Mesothelial cell of epicardium (in vitro differentiated cells): Measurements from ENCODE around the gene LTBP3. TPM values are rescaled to one million over a fixed set of nuclear protein-coding genes. Genes with fewer than 3 reads are reported as not detected.
A peak's percentile ranks its signal among the peaks of the same experiment; 100 is the strongest.

Experiments
- DNase-seq, 2 experiments: peaks; one replicate each; pipeline ENCODE4 v3.0.0; 2021; ENCODE audit warnings: low spot score in 2 of 2; ENCODE audit not compliant: unreplicated experiment in 2 of 2
- H3K27ac Mint-ChIP-seq: 2 replicates; pipeline ENCODE4 v1.8.0; 2021; ENCODE audit warnings: mixed read lengths
- H3K27me3 Mint-ChIP-seq: 2 replicates; pipeline ENCODE4 v1.8.0; 2021; ENCODE audit warnings: low read depth, mixed read lengths
- H3K36me3 Mint-ChIP-seq: 2 replicates; pipeline ENCODE4 v1.8.0; 2021; ENCODE audit warnings: mixed read lengths
- H3K4me1 Mint-ChIP-seq: 2 replicates; pipeline ENCODE4 v1.8.0; 2021; ENCODE audit warnings: mixed read lengths
- H3K4me3 Mint-ChIP-seq: 2 replicates; pipeline ENCODE4 v1.8.0; 2021; ENCODE audit warnings: mild to moderate bottlenecking, moderate library complexity, mixed read lengths
- H3K9me3 Mint-ChIP-seq: 2 replicates; pipeline ENCODE4 v1.8.0; 2021; ENCODE audit warnings: mixed read lengths
- total RNA-seq: library from RNA; stranded (reverse); gene quantifications from 3 replicates; pipeline ENCODE4 v1.2.1, GENCODE V29; 2021
- TF ChIP-seq, protein P1 (sequence below): fragments of 200-600 bp; sonication (generic); IDR thresholded peaks from one replicate; pipeline ENCODE4 v1.5.0; 2021; ENCODE audit warnings: antibody characterized with exemption; ENCODE audit not compliant: unreplicated experiment

Gene LTBP3
- total RNA-seq, 1 donor from 2014 or later, result 333 TPM

DNA sequence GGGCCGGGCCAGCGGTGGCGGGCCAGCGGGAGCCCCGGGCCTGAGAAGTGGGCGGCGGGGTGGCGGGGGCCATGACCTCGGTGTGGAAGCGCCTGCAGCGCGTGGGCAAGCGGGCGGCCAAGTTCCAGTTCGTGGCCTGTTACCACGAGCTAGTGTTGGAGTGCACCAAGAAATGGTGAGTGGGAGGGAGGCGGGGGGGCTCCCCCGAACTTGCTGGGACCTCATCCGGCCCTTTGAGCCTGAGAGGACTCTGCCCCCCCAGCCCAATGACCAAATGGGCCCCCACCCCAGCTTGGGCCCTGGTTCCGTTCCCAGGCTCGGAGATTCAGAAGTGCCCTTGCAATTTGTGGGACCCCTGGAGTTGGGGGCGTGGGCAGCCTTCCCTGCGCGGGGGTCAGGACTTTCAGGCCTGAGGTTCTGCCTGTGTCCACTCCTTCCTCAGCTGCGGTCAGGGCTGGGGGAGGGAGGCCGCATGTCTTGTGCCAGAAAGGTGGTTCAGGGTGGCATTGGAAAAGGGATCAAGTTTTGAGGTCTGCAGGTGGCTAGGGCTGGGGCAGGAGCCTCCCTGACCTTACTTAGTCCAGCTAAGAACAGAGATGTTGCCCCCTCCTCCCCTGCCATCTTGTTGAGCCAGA, 18.2 kb upstream of the LTBP3 start:
- H3K36me3 Mint-ChIP-seq, result peaks cover 3% of the 10 kb centered on the region
- TF ChIP-seq, protein P1, sequence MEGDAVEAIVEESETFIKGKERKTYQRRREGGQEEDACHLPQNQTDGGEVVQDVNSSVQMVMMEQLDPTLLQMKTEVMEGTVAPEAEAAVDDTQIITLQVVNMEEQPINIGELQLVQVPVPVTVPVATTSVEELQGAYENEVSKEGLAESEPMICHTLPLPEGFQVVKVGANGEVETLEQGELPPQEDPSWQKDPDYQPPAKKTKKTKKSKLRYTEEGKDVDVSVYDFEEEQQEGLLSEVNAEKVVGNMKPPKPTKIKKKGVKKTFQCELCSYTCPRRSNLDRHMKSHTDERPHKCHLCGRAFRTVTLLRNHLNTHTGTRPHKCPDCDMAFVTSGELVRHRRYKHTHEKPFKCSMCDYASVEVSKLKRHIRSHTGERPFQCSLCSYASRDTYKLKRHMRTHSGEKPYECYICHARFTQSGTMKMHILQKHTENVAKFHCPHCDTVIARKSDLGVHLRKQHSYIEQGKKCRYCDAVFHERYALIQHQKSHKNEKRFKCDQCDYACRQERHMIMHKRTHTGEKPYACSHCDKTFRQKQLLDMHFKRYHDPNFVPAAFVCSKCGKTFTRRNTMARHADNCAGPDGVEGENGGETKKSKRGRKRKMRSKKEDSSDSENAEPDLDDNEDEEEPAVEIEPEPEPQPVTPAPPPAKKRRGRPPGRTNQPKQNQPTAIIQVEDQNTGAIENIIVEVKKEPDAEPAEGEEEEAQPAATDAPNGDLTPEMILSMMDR, result no peak
- H3K27me3 Mint-ChIP-seq, result peaks cover 9% of the 10 kb centered on the region
- no peaks in the 10 kb centered on the region for H3K9me3 Mint-ChIP-seq
- H3K27ac Mint-ChIP-seq, result peak overlapping the region; percentile 25
- peaks cover 41% of the 10 kb centered on the region for H3K4me1 Mint-ChIP-seq
- DNase-seq, result no peak
- H3K4me3 Mint-ChIP-seq, result peak overlapping the region; percentile 66

DNA sequence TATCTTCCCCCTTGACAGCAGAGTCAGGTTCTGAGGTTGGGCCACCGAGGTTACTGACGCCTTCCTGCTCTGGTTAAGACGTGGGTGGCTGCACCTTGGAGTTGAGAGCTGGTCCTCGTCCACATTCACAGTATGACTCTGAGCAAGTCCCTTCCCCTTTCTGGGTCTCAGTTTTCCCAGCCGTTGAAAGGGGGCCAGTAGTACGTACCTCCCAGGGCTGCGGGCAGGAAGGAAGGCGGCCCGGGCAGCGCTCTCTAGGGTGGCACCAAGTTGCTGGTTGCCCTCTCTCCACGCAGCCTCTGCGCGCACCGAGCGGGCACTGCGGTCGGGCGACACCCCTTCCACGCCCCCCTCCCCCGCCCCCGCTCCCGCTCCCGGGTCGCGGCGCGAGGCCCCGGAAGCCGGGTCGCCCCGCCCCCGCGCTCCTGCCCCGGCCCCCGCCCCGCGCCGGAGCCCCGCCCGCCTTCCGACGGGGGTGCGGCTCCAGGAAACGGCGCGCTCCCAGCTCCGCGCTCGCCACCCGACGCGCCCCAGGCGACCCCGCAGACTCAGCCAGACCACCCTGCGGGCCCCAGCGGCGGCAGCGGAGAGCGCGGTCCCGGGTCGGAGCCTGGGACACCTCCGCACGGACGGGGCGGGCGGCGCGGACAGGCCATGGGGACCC, 17.5 kb upstream of the LTBP3 start, which contains the start of gene EHBP1L1:
EHBP1L1 (plus strand) TSS at position 486 of the 664 bp plus-strand sequence. CDS start 250 bp downstream, outside the sequence.
- H3K36me3 Mint-ChIP-seq, result peaks cover 3% of the 10 kb centered on the region
- TF ChIP-seq, protein P1, result no peak
- peak within 1 kb of the TSS; percentile 83 for H3K27ac Mint-ChIP-seq
- peaks cover 46% of the 10 kb centered on the region for H3K4me1 Mint-ChIP-seq
- H3K4me3 Mint-ChIP-seq, result peak within 1 kb of the TSS; percentile 69
- no peak for DNase-seq
- H3K9me3 Mint-ChIP-seq, result no peaks in the 10 kb centered on the region
- H3K27me3 Mint-ChIP-seq, result peaks cover 9% of the 10 kb centered on the region

DNA sequence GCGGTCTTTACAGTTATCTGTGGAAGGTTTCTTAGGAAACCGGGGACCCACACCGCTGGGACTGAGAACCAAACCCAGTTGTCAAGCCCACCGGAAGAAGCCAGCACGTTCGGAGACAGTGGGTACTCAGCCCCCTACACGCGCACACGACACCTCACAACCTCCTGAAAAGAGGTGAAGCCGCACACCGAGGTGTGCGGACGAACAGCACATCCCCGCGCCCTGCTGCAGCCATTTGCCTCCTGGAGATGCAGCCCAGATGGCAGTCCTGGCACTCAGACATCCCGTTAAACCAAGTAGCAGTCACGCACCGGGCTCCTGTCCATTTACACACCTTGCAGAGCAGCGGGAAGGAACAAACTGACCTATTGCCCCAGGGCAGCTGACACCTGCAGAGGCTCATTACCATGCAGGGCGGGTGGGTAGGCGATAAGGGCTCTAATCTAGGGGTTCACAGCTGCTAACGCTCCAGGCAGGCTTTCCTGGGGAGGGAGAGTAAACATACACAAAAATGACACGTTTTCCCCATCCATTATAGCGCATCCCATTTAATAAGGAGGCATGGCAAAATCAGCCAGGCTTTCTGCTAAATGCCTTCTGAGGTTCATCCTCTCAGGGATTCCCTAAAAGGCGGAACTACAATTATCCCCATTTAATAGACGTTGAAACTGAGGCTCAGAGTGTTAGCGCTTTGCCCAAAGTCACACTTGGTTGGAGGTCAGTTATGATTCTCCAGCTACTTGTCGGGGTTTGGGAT, 16.8 kb upstream of the LTBP3 start:
- TF ChIP-seq, protein P1, result no peak

DNA sequence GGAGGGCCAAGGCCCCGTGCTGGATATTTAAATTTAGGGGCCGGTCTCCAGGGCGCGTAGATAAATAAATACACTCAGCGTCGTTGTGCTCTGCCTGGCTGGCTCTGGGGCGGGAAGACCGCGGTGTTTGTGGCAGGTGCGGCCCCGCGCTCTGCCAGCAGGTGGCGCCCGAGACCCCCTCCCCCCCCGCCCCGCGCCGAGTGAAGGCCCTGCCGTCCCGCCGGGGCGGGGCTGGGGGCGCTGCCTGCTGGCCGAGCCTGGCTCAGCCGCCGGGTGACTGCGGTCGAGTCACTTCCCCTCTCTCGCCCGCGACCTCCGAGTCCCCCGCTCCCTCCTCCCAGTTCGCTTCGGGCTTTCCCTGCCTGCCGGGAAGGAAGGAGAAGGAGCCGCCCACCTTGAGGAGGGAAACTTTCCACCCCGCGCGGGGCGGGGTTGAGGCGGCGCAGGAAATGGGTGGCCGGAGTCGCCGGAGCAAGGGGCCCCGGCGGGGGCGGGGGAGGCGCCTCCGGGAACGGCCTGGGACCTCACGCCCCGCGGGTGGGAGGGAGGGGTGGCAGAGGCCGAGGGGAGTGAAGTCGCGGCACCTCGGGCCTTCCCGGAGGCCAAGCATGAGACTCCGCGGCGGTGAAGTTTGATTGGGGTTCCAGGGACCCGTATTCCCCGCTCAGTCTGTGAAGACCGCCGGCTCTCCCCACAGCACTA, 16.1 kb upstream of the LTBP3 start:
- Mint-ChIP-seq H3K4me1 (peaks cover 55% of the 10 kb centered on the region), H3K9me3 (no peaks in the 10 kb centered on the region), H3K36me3 (no peaks in the 10 kb centered on the region), H3K4me3 (peak overlapping the region; percentile 74), H3K27ac (peak overlapping the region; percentile 83), H3K27me3 (peaks cover 9% of the 10 kb centered on the region)
- DNase-seq, result peak; percentile 80 to 86
- TF ChIP-seq, protein P1, result peak; percentile 98

More for the DNA sequence above, 16.8 kb upstream of the LTBP3 start:
- Mint-ChIP-seq H3K4me3 (peak overlapping the region; percentile 69), H3K9me3 (no peaks in the 10 kb centered on the region), H3K36me3 (peaks cover 3% of the 10 kb centered on the region), H3K27ac (peak overlapping the region; percentile 83), H3K27me3 (peaks cover 9% of the 10 kb centered on the region), H3K4me1 (peaks cover 49% of the 10 kb centered on the region)
- DNase-seq, result no peak

GRCh38 chr11:65573391-65574079, 15.4 kb upstream of the LTBP3 start:
- Mint-ChIP-seq H3K4me3 (peak overlapping the region; percentile 74), H3K4me1 (peaks cover 61% of the 10 kb centered on the region), H3K27me3 (peaks cover 9% of the 10 kb centered on the region), H3K36me3 (no peaks in the 10 kb centered on the region), H3K27ac (peak overlapping the region; percentile 76), H3K9me3 (no peaks in the 10 kb centered on the region)
- TF ChIP-seq, protein P1, result no peak
- no peak for DNase-seq
